Breast epithelium (tissue), 4 donors: ENCODE measurements around the gene FOXN3. TPM values are rescaled to one million over a fixed set of nuclear protein-coding genes. Genes with fewer than 3 reads are reported as not detected.

ENCODE experiments used
- DNase-seq, 2 donors: peaks; one replicate each; pipeline ENCODE4 v3.0.0-alpha.2; 2019; ENCODE audit warnings: low spot score in 2 of 2
- H3K27ac ChIP-seq, 2 donors: fragments of 200-600 bp; sonication (generic) in 1 of 2; one replicate each; pipeline ENCODE4 v1.5.1; 2016 to 2019; ENCODE audit warnings: mild to moderate bottlenecking in 1 of 2
- H3K27me3 ChIP-seq, 2 donors: fragments of 200-600 bp; sonication (generic) in 1 of 2; one replicate each; pipeline versions ENCODE4 v1.5.1 to v1.6.0; 2017 to 2019; ENCODE audit warnings: control low read depth in 1 of 2, mild to moderate bottlenecking in 1 of 2
- H3K36me3 ChIP-seq: fragments of 200-600 bp; one replicate; pipeline ENCODE4 v1.5.1; 2019
- H3K4me1 ChIP-seq, 2 donors: fragments of 200-600 bp; sonication (generic); one replicate each; pipeline ENCODE4 v1.5.1; 2016 to 2019; ENCODE audit warnings: control low read depth in 1 of 2
- H3K4me3 ChIP-seq, 3 donors: fragments of 200-600 bp; sonication (generic); 1 replicate in 2 of 3; 2 replicates in 1 of 3; pipeline ENCODE4 v1.5.1; 2016 to 2019; ENCODE audit warnings: mild to moderate bottlenecking in 3 of 3, moderate library complexity in 2 of 3
- H3K9me3 ChIP-seq, 2 donors: fragments of 200-600 bp; sonication (generic) in 1 of 2; one replicate each; pipeline ENCODE4 v1.5.1; 2016 to 2019; ENCODE audit warnings: control low read depth in 1 of 2
- CTCF ChIP-seq, 3 donors: fragments of 450-650 bp; IDR thresholded peaks; one replicate each; pipeline ENCODE4 v1.5.1; 2016 to 2017; ENCODE audit warnings: antibody characterized with exemption in 3 of 3, mild to moderate bottlenecking in 3 of 3, moderate library complexity in 3 of 3
- POLR2A ChIP-seq: fragments of 450-650 bp; IDR thresholded peaks from one replicate; pipeline ENCODE4 v1.6.1; 2016; ENCODE audit warnings: antibody characterized with exemption, mild to moderate bottlenecking, moderate library complexity
- POLR2AphosphoS5 ChIP-seq, 3 donors: sonication (generic); formaldehyde crosslinking; IDR thresholded peaks; one replicate each; pipeline ENCODE4 v1.6.1; 2017; ENCODE audit warnings: antibody characterized with exemption in 3 of 3
- intact Hi-C: fragments of 100-400 bp; cut with DNase I; formaldehyde crosslinking; loops from one replicate; pipeline ENCODE4 v1.15.1; 2023; ENCODE audit warnings: low total_unique reads
- total RNA-seq, 3 donors: library from RNA; depleted of rRNA; stranded (reverse); fragments of >200 nt; gene quantifications; one replicate each; pipeline ENCODE4 v1.1.0, GENCODE V29; 2016

FOXN3 gene
- total RNA-seq, 3 donors from 2014 or later, result 70.7 to 180 (median 80.3) TPM

- Histone ChIP-seq H3K9me3 (no peaks in the 10 kb centered on the region), H3K27ac (no peak overlapping the region), H3K4me1 (no peaks in the 10 kb centered on the region), H3K4me3 (no peak overlapping the region), H3K27me3 (no peaks in the 10 kb centered on the region), H3K36me3 (no peaks in the 10 kb centered on the region)
- intact Hi-C loops, result no loop called here
- TF ChIP-seq POLR2AphosphoS5 (IDR thresholded peaks at IDR 0.05), result no peak
- no peak for TF ChIP-seq CTCF (IDR thresholded peaks at IDR 0.05)
- TF ChIP-seq POLR2A, result no peak
- DNase-seq, result no peak
These were observed 183.8 kb downstream of the FOXN3 start for GRCh38 chr14:89233184-89233583.

GRCh38 chr14:89232265-89233070 is 184.6 kb downstream of the FOXN3 start:
- Histone ChIP-seq H3K4me3 (no peak overlapping the region), H3K36me3 (no peaks in the 10 kb centered on the region), H3K27ac (no peak overlapping the region), H3K9me3 (no peaks in the 10 kb centered on the region), H3K4me1 (no peaks in the 10 kb centered on the region), H3K27me3 (no peaks in the 10 kb centered on the region)
- intact Hi-C loops, result no loop called here
- TF ChIP-seq CTCF (IDR thresholded peaks at IDR 0.05), result no peak
- TF ChIP-seq POLR2A, result no peak
- no peak for TF ChIP-seq POLR2AphosphoS5 (IDR thresholded peaks at IDR 0.05)
- DNase-seq, result no peak

- no peak for DNase-seq
- no peaks in the 10 kb centered on the region for H3K9me3 ChIP-seq
- no peaks in the 10 kb centered on the region for H3K36me3 ChIP-seq
- no peak overlapping the region for H3K4me3 ChIP-seq
- intact Hi-C loops, result loop anchor here (2.0 kb wide), 1 partner anchor 71 kb away; no protein-coding TSS in a partner anchor
- H3K27me3 ChIP-seq, result no peaks in the 10 kb centered on the region
- H3K27ac ChIP-seq, result no peak overlapping the region
- no peaks in the 10 kb centered on the region for H3K4me1 ChIP-seq
- no peak for TF ChIP-seq POLR2AphosphoS5 (IDR thresholded peaks at IDR 0.05)
- no peak for TF ChIP-seq CTCF (IDR thresholded peaks at IDR 0.05)
- no peak for TF ChIP-seq POLR2A
These were observed 185.5 kb downstream of the FOXN3 start for GRCh38 chr14:89231426-89232113.

GRCh38 chr14:89228921-89229639 is 188.0 kb downstream of the FOXN3 start:
- intact Hi-C loops, result no loop called here
- Histone ChIP-seq H3K27me3 (no peaks in the 10 kb centered on the region), H3K27ac (no peak overlapping the region), H3K36me3 (no peaks in the 10 kb centered on the region), H3K4me1 (no peaks in the 10 kb centered on the region), H3K9me3 (no peaks in the 10 kb centered on the region), H3K4me3 (no peak overlapping the region)
- no peak for DNase-seq
- TF ChIP-seq CTCF (IDR thresholded peaks at IDR 0.05), result no peak
- TF ChIP-seq POLR2A, result no peak
- TF ChIP-seq POLR2AphosphoS5 (IDR thresholded peaks at IDR 0.05), result no peak
